HEK293 (cell line): ENCODE results near the gene SLC37A4.

Experiments
- GFI1B ChIP-seq: fragments of 450-650 bp; formaldehyde crosslinking; IDR thresholded peaks from 2 replicates; pipeline ENCODE4 v1.5.1; 2016; ENCODE audit warnings: missing biosample characterization, missing genetic modification characterization
- HOXD13 ChIP-seq: sonication (generic); formaldehyde crosslinking; IDR thresholded peaks from 2 replicates; pipeline ENCODE4 v1.8.0; 2022; ENCODE audit warnings: missing genetic modification reagents, borderline replicate concordance
- IKZF3 ChIP-seq: fragments of 450-650 bp; IDR thresholded peaks from 2 replicates; pipeline ENCODE4 v1.5.0; 2018; ENCODE audit warnings: missing biosample characterization, mild to moderate bottlenecking, missing genetic modification characterization, moderate library complexity
- KLF1 ChIP-seq: fragments of 450-650 bp; formaldehyde crosslinking; IDR thresholded peaks from 2 replicates; pipeline ENCODE4 v1.5.1; 2016; ENCODE audit warnings: missing biosample characterization, missing genetic modification characterization
- KLF16 ChIP-seq: fragments of 450-650 bp; formaldehyde crosslinking; IDR thresholded peaks from 2 replicates; pipeline ENCODE4 v1.5.1; 2017; ENCODE audit warnings: missing biosample characterization, missing genetic modification characterization
- MZF1 ChIP-seq: fragments of 450-650 bp; formaldehyde crosslinking; IDR thresholded peaks from 2 replicates; pipeline ENCODE4 v1.5.1; 2017; ENCODE audit warnings: missing biosample characterization, missing genetic modification characterization, borderline replicate concordance
- OSR2 ChIP-seq: fragments of 450-650 bp; formaldehyde crosslinking; IDR thresholded peaks from 2 replicates; pipeline ENCODE4 v1.5.1; 2016; ENCODE audit warnings: missing biosample characterization, missing genetic modification characterization
- RBAK ChIP-seq: fragments of 450-650 bp; formaldehyde crosslinking; IDR thresholded peaks from 2 replicates; pipeline ENCODE4 v1.5.1; 2016; ENCODE audit warnings: missing biosample characterization, missing genetic modification characterization
- WT1 ChIP-seq: fragments of 450-650 bp; formaldehyde crosslinking; IDR thresholded peaks from 2 replicates; pipeline ENCODE4 v1.5.1; 2016; ENCODE audit warnings: missing biosample characterization, missing genetic modification characterization
- YY1 ChIP-seq: fragments of 450-650 bp; formaldehyde crosslinking; IDR thresholded peaks from 2 replicates; pipeline ENCODE4 v1.5.1; 2018; ENCODE audit warnings: missing biosample characterization, missing genetic modification characterization
- ZBTB21 ChIP-seq: fragments of 450-650 bp; formaldehyde crosslinking; IDR thresholded peaks from 2 replicates; pipeline ENCODE4 v1.5.1; 2017; ENCODE audit warnings: missing biosample characterization, missing genetic modification characterization
- ZBTB7A ChIP-seq: fragments of 450-650 bp; formaldehyde crosslinking; IDR thresholded peaks from 2 replicates; pipeline ENCODE4 v1.5.1; 2016; ENCODE audit warnings: low read depth, missing biosample characterization, missing genetic modification characterization
- ZEB2 ChIP-seq: fragments of 450-650 bp; formaldehyde crosslinking; IDR thresholded peaks from 2 replicates; pipeline ENCODE4 v1.5.1; 2016; ENCODE audit warnings: missing biosample characterization, missing genetic modification characterization
- ZFP69B ChIP-seq: fragments of 450-650 bp; formaldehyde crosslinking; IDR thresholded peaks from 2 replicates; pipeline ENCODE4 v1.5.1; 2016; ENCODE audit warnings: missing biosample characterization, missing genetic modification characterization
- ZNF121 ChIP-seq: fragments of 450-650 bp; formaldehyde crosslinking; IDR thresholded peaks from 2 replicates; pipeline ENCODE4 v1.5.1; 2016; ENCODE audit warnings: missing biosample characterization, missing genetic modification characterization
- ZNF174 ChIP-seq: fragments of 450-650 bp; formaldehyde crosslinking; IDR thresholded peaks from 2 replicates; pipeline ENCODE4 v1.5.0; 2017; ENCODE audit warnings: missing biosample characterization, mild to moderate bottlenecking, missing genetic modification characterization
- ZNF214 ChIP-seq: fragments of 450-650 bp; formaldehyde crosslinking; IDR thresholded peaks from 2 replicates; pipeline ENCODE4 v1.5.1; 2017; ENCODE audit warnings: missing biosample characterization, mild to moderate bottlenecking, missing genetic modification characterization, borderline replicate concordance
- ZNF223 ChIP-seq: fragments of 450-650 bp; formaldehyde crosslinking; IDR thresholded peaks from 2 replicates; pipeline ENCODE4 v1.5.1; 2016; ENCODE audit warnings: missing biosample characterization, missing genetic modification characterization
- ZNF248 ChIP-seq: fragments of 450-650 bp; formaldehyde crosslinking; IDR thresholded peaks from 2 replicates; pipeline ENCODE4 v1.5.1; 2017; ENCODE audit warnings: missing biosample characterization, missing genetic modification characterization
- ZNF302 ChIP-seq: fragments of 450-650 bp; formaldehyde crosslinking; IDR thresholded peaks from 2 replicates; pipeline ENCODE4 v1.5.1; 2016; ENCODE audit warnings: missing biosample characterization, missing genetic modification characterization, low read depth
- ZNF350 ChIP-seq: fragments of 450-650 bp; formaldehyde crosslinking; IDR thresholded peaks from 2 replicates; pipeline ENCODE4 v1.5.0; 2017; ENCODE audit warnings: missing biosample characterization, mild to moderate bottlenecking, missing genetic modification characterization
- ZNF416 ChIP-seq: fragments of 450-650 bp; formaldehyde crosslinking; IDR thresholded peaks from 2 replicates; pipeline ENCODE4 v1.5.1; 2016; ENCODE audit warnings: missing biosample characterization, missing genetic modification characterization
- ZNF426 ChIP-seq: fragments of 450-650 bp; formaldehyde crosslinking; IDR thresholded peaks from 2 replicates; pipeline ENCODE4 v1.5.1; 2017; ENCODE audit warnings: missing biosample characterization, missing genetic modification characterization, mild to moderate bottlenecking, inconsistent platforms, moderate library complexity
- ZNF473 ChIP-seq: fragments of 450-650 bp; formaldehyde crosslinking; IDR thresholded peaks from 2 replicates; pipeline ENCODE4 v1.5.1; 2017; ENCODE audit warnings: missing biosample characterization, missing genetic modification characterization
- ZNF548 ChIP-seq: fragments of 450-650 bp; formaldehyde crosslinking; IDR thresholded peaks from 2 replicates; pipeline ENCODE4 v1.5.1; 2016; ENCODE audit warnings: missing biosample characterization, missing genetic modification characterization
- ZNF555 ChIP-seq: fragments of 450-650 bp; formaldehyde crosslinking; conservative IDR thresholded peaks from 2 replicates; pipeline ENCODE4 v1.5.1; 2017; ENCODE audit warnings: missing biosample characterization, mild to moderate bottlenecking, missing genetic modification characterization, inconsistent platforms
- ZNF558 ChIP-seq: fragments of 450-650 bp; formaldehyde crosslinking; IDR thresholded peaks from 2 replicates; pipeline ENCODE4 v1.5.1; 2016; ENCODE audit warnings: missing biosample characterization, missing genetic modification characterization
- ZNF571 ChIP-seq: fragments of 450-650 bp; formaldehyde crosslinking; IDR thresholded peaks from 2 replicates; pipeline ENCODE4 v1.5.0; 2017; ENCODE audit warnings: missing biosample characterization, missing genetic modification characterization
- ZNF596 ChIP-seq: fragments of 450-650 bp; IDR thresholded peaks from 2 replicates; pipeline ENCODE4 v1.5.0; 2018; ENCODE audit warnings: missing biosample characterization, mild to moderate bottlenecking, missing genetic modification characterization, moderate library complexity
- ZNF600 ChIP-seq: fragments of 450-650 bp; formaldehyde crosslinking; IDR thresholded peaks from 2 replicates; pipeline ENCODE4 v1.5.1; 2016; ENCODE audit warnings: missing biosample characterization, missing genetic modification characterization
- ZNF629 ChIP-seq: fragments of 450-650 bp; formaldehyde crosslinking; IDR thresholded peaks from 2 replicates; pipeline ENCODE4 v1.5.1; 2017; ENCODE audit warnings: missing biosample characterization, missing genetic modification characterization
- ZNF76 ChIP-seq: fragments of 450-650 bp; formaldehyde crosslinking; IDR thresholded peaks from 2 replicates; pipeline ENCODE4; 2016; ENCODE audit warnings: low read depth, missing biosample characterization, missing genetic modification characterization, borderline replicate concordance
- ZSCAN23 ChIP-seq: fragments of 450-650 bp; formaldehyde crosslinking; IDR thresholded peaks from 2 replicates; pipeline ENCODE4 v1.5.1; 2016; ENCODE audit warnings: missing biosample characterization, missing genetic modification characterization
- ZXDB ChIP-seq: fragments of 450-650 bp; formaldehyde crosslinking; IDR thresholded peaks from 2 replicates; pipeline ENCODE4 v1.5.1; 2016; ENCODE audit warnings: missing biosample characterization, missing genetic modification characterization
- TF ChIP-seq, protein P1 (sequence below): fragments of 450-650 bp; formaldehyde crosslinking; IDR thresholded peaks from 2 replicates; pipeline ENCODE4 v1.5.1; 2016; ENCODE audit warnings: missing biosample characterization, missing genetic modification characterization
- TF ChIP-seq, protein P2 (sequence below): fragments of 450-650 bp; formaldehyde crosslinking; IDR thresholded peaks from 2 replicates; pipeline ENCODE4 v1.5.1; 2017; ENCODE audit warnings: missing biosample characterization, mild to moderate bottlenecking, missing genetic modification characterization, moderate library complexity
- TF ChIP-seq, protein P3 (sequence below): fragments of 450-650 bp; formaldehyde crosslinking; IDR thresholded peaks from 2 replicates; pipeline ENCODE4; 2016; ENCODE audit warnings: missing biosample characterization, missing genetic modification characterization

SLC37A4 gene

DNA sequence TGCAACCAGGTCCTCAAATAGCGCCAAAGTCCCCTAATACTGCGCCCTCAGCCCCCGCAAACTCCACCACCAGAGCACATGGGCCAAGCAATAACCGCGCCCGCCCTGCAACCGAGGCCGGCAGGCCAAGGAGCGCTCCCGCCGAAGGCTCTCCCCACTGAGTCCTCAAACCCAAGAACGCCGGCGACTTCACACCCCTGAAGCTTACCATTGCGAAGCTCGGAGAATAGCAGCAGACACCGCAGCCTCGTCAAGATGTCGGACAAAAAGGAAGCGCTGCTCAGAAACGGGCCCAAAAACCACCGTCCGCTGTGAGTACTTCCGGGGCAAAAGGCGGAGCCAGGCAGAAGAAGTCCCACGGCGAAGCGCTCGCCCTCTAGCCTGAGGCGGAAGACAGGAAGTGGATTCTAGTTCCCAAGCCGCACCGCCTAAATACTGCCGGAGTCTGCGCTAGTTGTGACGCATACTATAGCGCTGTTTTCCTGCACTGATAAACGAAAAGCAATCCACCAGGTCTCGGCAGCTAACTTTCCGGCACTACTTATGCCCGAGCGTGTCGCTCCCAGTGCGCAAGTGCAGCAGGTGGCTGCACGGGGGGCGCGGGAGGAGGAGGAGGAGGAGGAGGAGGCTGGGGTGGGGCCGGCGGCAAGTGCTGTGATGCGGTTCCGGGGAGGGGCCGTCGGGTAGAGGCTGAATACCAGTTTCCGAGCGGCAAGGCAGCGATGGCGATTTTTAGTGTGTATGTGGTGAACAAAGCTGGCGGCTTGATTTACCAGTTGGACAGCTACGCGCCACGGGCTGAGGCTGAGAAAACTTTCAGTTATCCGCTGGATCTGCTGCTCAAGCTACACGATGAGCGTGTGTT is 12.4 kb downstream of the SLC37A4 start, which contains the start of the genes RPS25 and TRAPPC4 (continued):
- TF ChIP-seq ZNF350 (tag by site-specific recombination) (no peak), ZNF214 (tag by site-specific recombination) (no peak), RBAK (tag by site-specific recombination) (no peak), ZBTB7A (0 out of 2 replicates have a peak, but pooled peaks have one; percentile 16), ZEB2 (tag by site-specific recombination) (peak; percentile 48), ZNF174 (tag by site-specific recombination) (no peak), ZNF571 (tag by site-specific recombination) (no peak), MZF1 (tag by site-specific recombination) (no peak), ZNF76 (peak; percentile 76), OSR2 (no peak), ZNF596 (tag by site-specific recombination) (no peak), ZNF548 (tag by site-specific recombination) (peak; percentile 55; the same call in 1 of the 2 replicates), ZNF121 (tag by site-specific recombination) (peak; percentile 47; the same call in 1 of the 2 replicates), ZNF426 (tag by site-specific recombination) (no peak), KLF1 (tag by site-specific recombination) (peak; percentile 55; the same call in 1 of the 2 replicates), WT1 (tag by site-specific recombination) (peak; percentile 35), ZSCAN23 (tag by site-specific recombination) (no peak), IKZF3 (tag by site-specific recombination) (no peak), ZXDB (tag by site-specific recombination) (peak; percentile 75; the same call in 1 of the 2 replicates), YY1 (tag by site-specific recombination) (peak; percentile 66; the same call in 1 of the 2 replicates), ZBTB21 (tag by site-specific recombination) (peak; percentile 89), ZNF558 (no peak), KLF16 (tag by site-specific recombination) (peak; percentile 61; the same call in 1 of the 2 replicates), ZFP69B (tag by site-specific recombination) (no peak), ZNF416 (tag by site-specific recombination) (no peak), ZNF473 (no peak), ZNF555 (tag by site-specific recombination) (no peak), ZNF223 (no peak), ZNF302 (tag by site-specific recombination) (no peak), GFI1B (tag by site-specific recombination) (no peak), ZNF600 (tag by site-specific recombination) (no peak), ZNF248 (tag by site-specific recombination) (no peak), ZNF629 (tag by site-specific recombination) (peak; percentile 97), HOXD13 (CRISPR knock-in tag) (no peak)
- TF ChIP-seq, protein P1, sequence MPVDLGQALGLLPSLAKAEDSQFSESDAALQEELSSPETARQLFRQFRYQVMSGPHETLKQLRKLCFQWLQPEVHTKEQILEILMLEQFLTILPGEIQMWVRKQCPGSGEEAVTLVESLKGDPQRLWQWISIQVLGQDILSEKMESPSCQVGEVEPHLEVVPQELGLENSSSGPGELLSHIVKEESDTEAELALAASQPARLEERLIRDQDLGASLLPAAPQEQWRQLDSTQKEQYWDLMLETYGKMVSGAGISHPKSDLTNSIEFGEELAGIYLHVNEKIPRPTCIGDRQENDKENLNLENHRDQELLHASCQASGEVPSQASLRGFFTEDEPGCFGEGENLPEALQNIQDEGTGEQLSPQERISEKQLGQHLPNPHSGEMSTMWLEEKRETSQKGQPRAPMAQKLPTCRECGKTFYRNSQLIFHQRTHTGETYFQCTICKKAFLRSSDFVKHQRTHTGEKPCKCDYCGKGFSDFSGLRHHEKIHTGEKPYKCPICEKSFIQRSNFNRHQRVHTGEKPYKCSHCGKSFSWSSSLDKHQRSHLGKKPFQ (tag by site-specific recombination), result 0 out of 2 replicates have a peak, but pooled peaks have one; percentile 37
- TF ChIP-seq, protein P2, sequence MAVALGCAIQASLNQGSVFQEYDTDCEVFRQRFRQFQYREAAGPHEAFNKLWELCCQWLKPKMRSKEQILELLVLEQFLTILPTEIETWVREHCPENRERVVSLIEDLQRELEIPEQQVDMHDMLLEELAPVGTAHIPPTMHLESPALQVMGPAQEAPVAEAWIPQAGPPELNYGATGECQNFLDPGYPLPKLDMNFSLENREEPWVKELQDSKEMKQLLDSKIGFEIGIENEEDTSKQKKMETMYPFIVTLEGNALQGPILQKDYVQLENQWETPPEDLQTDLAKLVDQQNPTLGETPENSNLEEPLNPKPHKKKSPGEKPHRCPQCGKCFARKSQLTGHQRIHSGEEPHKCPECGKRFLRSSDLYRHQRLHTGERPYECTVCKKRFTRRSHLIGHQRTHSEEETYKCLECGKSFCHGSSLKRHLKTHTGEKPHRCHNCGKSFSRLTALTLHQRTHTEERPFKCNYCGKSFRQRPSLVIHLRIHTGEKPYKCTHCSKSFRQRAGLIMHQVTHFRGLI (tag by site-specific recombination), result no peak
- TF ChIP-seq, protein P3, sequence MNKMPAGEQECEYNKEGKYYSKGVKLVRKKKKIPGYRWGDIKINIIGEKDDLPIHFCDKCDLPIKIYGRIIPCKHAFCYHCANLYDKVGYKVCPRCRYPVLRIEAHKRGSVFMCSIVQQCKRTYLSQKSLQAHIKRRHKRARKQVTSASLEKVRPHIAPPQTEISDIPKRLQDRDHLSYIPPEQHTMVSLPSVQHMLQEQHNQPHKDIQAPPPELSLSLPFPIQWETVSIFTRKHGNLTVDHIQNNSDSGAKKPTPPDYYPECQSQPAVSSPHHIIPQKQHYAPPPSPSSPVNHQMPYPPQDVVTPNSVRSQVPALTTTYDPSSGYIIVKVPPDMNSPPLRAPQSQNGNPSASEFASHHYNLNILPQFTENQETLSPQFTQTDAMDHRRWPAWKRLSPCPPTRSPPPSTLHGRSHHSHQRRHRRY, result no peak
